Measurements from ENCODE around the gene COA4. TPM values are rescaled to one million over a fixed set of nuclear protein-coding genes. Genes with fewer than 3 reads are reported as not detected.

Gene COA4
- total RNA-seq, 1 experiment from 2014 or later = 155 TPM

- in situ Hi-C loops (cut with HindIII; ENCODE audit: low pct_unique_long_range_greater_than_20kb, low sequenced_read_pairs) (no loop called here), intact Hi-C loops (cut with micrococcal nuclease; ENCODE audit: unreplicated experiment) (no loop called here)
- POLR2A ChIA-PET = interaction anchor here (0.6 kb wide), 1 partner anchor 50 kb away, joined by 10 read pairs; no protein-coding TSS in a partner anchor
- H3K36me3 ChIP-seq (ENCODE audit: control insufficient read depth, insufficient read depth, low read length) = no peaks in the 10 kb centered on the region
- H3K27me3 ChIP-seq (ENCODE audit: control insufficient read depth, insufficient read depth, low read length) = no peaks in the 10 kb centered on the region
- no peak overlapping the region for H3K27ac ChIP-seq (ENCODE audit: low read length)
- no peak for ATAC-seq
- no peak for DNase-seq (ENCODE audit: low read depth, low spot score)
- BruUV-seq (replicated peaks) = no TSS peak
- CTCF ChIA-PET = no interaction called here
- no peaks in the 10 kb centered on the region for H3K9me3 ChIP-seq (ENCODE audit: control insufficient read depth, insufficient read depth, low read depth, low read length)
- no peaks in the 10 kb centered on the region for H3K4me1 ChIP-seq (ENCODE audit: control insufficient read depth, insufficient read depth, low read length)
- H3K4me3 ChIP-seq (ENCODE audit: low read depth in 2 of 2, low read length in 2 of 2) = no peak overlapping the region
- TF ChIP-seq POLR2AphosphoS5 (IDR thresholded peaks at IDR 0.05; ENCODE audit: low read depth, low read length) = no peak
- no peak for TF ChIP-seq CTCF (IDR thresholded peaks at IDR 0.05)
- no peak for TF ChIP-seq TCF7L2 (IDR thresholded peaks at IDR 0.05; ENCODE audit: low read depth, low read length)
- TF ChIP-seq SIN3A (IDR thresholded peaks at IDR 0.05; ENCODE audit: borderline replicate concordance, insufficient read depth, low read depth, low read length) = no peak
- TF ChIP-seq REST (IDR thresholded peaks at IDR 0.05; ENCODE audit: insufficient read depth in 1 of 2, low read depth in 2 of 2, low read length in 1 of 2) = no peak
Measured at GRCh38 chr11:73860202-73860601, 16.4 kb downstream of the COA4 start.

- in situ Hi-C loops (cut with HindIII; ENCODE audit: low pct_unique_long_range_greater_than_20kb, low sequenced_read_pairs) (no loop called here), intact Hi-C loops (cut with micrococcal nuclease; ENCODE audit: unreplicated experiment) (no loop called here)
- CTCF ChIA-PET = no interaction called here
- no peaks in the 10 kb centered on the region for H3K4me1 ChIP-seq (ENCODE audit: control insufficient read depth, insufficient read depth, low read length)
- no peak overlapping the region for H3K4me3 ChIP-seq (ENCODE audit: low read depth in 2 of 2, low read length in 2 of 2)
- H3K36me3 ChIP-seq (ENCODE audit: control insufficient read depth, insufficient read depth, low read length) = no peaks in the 10 kb centered on the region
- no peak for TF ChIP-seq CTCF (IDR thresholded peaks at IDR 0.05)
- no peak for ATAC-seq
- no peaks in the 10 kb centered on the region for H3K9me3 ChIP-seq (ENCODE audit: control insufficient read depth, insufficient read depth, low read depth, low read length)
- POLR2A ChIA-PET = no interaction called here
- DNase-seq (ENCODE audit: low read depth, low spot score) = no peak
- no peaks in the 10 kb centered on the region for H3K27me3 ChIP-seq (ENCODE audit: control insufficient read depth, insufficient read depth, low read length)
- no TSS peak for BruUV-seq (replicated peaks)
- H3K27ac ChIP-seq (ENCODE audit: low read length) = no peak overlapping the region
Measured at GRCh38 chr11:73859671-73860070, 17.0 kb downstream of the COA4 start.
